ENCODE measurements around the gene ZNF410. TPM values are rescaled to one million over a fixed set of nuclear protein-coding genes. Genes with fewer than 3 reads are reported as not detected.

Gene ZNF410
- 41.3 to 56.6 TPM (median 45.3 TPM) in 5 replicates for total RNA-seq (2022; extraction: Qiagen RNA extraction; ENCODE audit: low read depth)

GRCh38 chr14:73886449-73887317 lies at the start of gene ZNF410:
Gene ZNF410 (plus strand): TSS chr14:73886859. CDS start chr14:73892176, 5,317 bp downstream.

GRCh38 chr14:73851567-73852382 lies 34.9 kb upstream of the ZNF410 start, which contains the start of gene PTGR2:
Gene PTGR2 (plus strand): TSS chr14:73851831. CDS start chr14:73858863, 7,032 bp downstream.

GRCh38 chr14:73949752-73950734 lies 63.4 kb downstream of the ZNF410 start, which contains the start of the genes COQ6 and FAM161B:
Gene COQ6 (plus strand): TSS chr14:73950302. CDS start chr14:73950333, 31 bp downstream.
Gene FAM161B (minus strand): TSS chr14:73950094. CDS start chr14:73950026, 68 bp downstream.

Other genes starting within 250 kb of the ZNF410 start
- 6.5 to 13.4 TPM (median 10.6 TPM) in 5 replicates for gene DNAL1, start 241.9 kb upstream of the ZNF410 start, total RNA-seq (2022; extraction: Qiagen RNA extraction; ENCODE audit: low read depth)
- gene PNMA1, start 172.5 kb upstream of the ZNF410 start, total RNA-seq (2022; extraction: Qiagen RNA extraction; ENCODE audit: low read depth): 50.9 to 65.9 TPM (median 61.7 TPM) in 5 replicates
- gene PTGR2, start 35.0 kb upstream of the ZNF410 start, total RNA-seq (2022; extraction: Qiagen RNA extraction; ENCODE audit: low read depth): 5.9 to 8.6 TPM (median 7.5 TPM) in 5 replicates
- gene FAM161B, start 63.2 kb downstream of the ZNF410 start, total RNA-seq (2022; extraction: Qiagen RNA extraction; ENCODE audit: low read depth): 1.6 to 2.0 TPM (median 1.9 TPM) in 5 replicates
- gene COQ6, start 63.4 kb downstream of the ZNF410 start, total RNA-seq (2022; extraction: Qiagen RNA extraction; ENCODE audit: low read depth): 22.4 to 27.0 TPM (median 25.7 TPM) in 5 replicates
- gene ENTPD5, start 132.4 kb downstream of the ZNF410 start, total RNA-seq (2022; extraction: Qiagen RNA extraction; ENCODE audit: low read depth): 3.9 to 7.1 TPM (median 6.0 TPM) in 5 replicates
- 2.3 to 5.2 TPM (median 3.6 TPM) in 5 replicates for gene BBOF1, start 132.5 kb downstream of the ZNF410 start, total RNA-seq (2022; extraction: Qiagen RNA extraction; ENCODE audit: low read depth)
- 1.6 to 2.9 TPM (median 2.4 TPM) in 5 replicates for gene ALDH6A1, start 197.6 kb downstream of the ZNF410 start, total RNA-seq (2022; extraction: Qiagen RNA extraction; ENCODE audit: low read depth)
- 3.4 to 5.9 TPM (median 4.9 TPM) in 5 replicates for gene LIN52, start 198.1 kb downstream of the ZNF410 start, total RNA-seq (2022; extraction: Qiagen RNA extraction; ENCODE audit: low read depth)

Data from A549 treated with RU486 at 1 μM for 4 hours (cell line).